GM10847 (cell line): ENCODE measurements around the gene PAX2.

ENCODE experiments used
- POLR2A ChIP-seq: IDR thresholded peaks from 2 replicates; pipeline ENCODE4 v1.6.1; 2011; ENCODE audit not compliant: insufficient read length; ENCODE audit errors: extremely low read depth

PAX2 gene

DNA sequence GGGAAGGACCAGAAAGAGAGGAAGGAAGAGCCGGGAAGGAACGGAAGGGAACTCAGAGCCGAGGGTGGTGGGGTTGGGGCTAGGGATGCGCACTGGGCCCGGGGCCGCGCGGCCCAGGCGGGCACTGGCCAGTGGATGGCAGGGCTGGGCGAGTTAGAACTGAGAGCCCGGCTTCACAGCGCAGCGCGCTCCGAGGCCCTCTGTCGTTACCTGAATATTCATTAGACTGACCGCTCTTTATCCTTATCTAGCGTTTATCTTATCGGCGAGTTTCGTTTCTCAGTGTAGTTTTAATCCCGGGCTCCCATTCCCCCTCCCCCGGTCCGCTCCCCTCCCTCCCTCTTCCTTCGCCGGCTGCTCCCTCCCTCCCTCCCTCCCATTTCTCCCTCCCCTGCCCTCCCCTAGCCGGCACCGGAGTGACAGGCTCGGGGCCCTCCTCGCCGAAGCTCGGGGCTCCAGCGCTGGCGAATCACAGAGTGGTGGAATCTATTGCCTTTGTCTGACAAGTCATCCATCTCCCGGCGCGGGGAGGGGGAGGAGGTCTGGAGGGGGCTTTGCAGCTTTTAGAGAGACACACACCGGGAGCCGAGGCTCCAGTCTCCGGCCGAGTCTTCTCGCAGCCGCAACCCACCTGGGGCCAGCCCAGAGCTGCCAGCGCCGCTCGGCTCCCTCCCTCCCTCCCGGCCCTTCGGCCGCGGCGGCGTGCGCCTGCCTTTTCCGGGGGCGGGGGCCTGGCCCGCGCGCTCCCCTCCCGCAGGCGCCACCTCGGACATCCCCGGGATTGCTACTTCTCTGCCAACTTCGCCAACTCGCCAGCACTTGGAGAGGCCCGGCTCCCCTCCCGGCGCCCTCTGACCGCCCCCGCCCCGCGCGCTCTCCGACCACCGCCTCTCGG is at the start of gene PAX2:
TSS of gene PAX2 (plus strand) at position 596 of the 895 bp plus-strand sequence. CDS start 679 bp downstream, outside the sequence.
- TF ChIP-seq POLR2A: no peak

GRCh38 chr10:100696477-100696901 is 48.9 kb upstream of the PAX2 start:
- no peak for TF ChIP-seq POLR2A

DNA sequence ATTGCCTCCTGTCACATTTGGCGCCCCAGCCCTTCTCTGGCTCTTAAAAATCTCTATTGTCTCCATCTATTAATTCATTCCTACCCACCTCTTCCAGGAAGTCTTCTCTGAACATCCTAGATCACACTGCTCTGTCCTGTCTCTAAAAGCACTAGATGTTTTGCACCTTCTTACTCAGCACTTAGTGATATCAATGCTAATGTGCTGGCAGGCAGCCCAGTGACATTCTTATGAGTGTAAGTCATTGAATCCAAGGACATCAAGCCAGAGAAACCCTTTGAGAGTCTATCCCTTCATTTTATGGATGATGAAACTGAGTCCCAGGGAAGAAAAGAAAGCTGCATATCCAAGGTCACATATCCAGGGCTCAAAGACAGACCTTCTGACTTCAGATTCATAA is 48.3 kb upstream of the PAX2 start:
- no peak for TF ChIP-seq POLR2A

GRCh38 chr10:100697631-100698030 is 47.8 kb upstream of the PAX2 start:
- TF ChIP-seq POLR2A: no peak

DNA sequence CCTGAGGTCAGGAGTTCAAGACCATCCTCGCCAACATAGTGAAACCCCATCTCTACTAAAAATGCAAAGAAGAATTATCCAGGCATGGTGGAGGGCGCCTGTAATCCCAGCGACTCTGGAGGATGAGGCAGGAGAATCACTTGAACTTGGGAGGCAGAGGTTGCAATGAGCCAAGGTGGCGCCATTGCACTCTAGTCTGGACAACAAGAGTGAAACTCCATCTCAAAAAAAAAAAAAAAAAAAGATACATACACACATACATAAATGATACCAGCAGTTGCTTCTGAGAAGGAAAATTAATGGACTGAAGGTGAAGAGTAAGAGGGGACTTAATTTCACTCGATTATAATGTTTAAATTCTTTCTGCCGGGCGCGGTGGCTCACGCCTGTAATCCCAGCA is 40.2 kb upstream of the PAX2 start:
- TF ChIP-seq POLR2A: no peak

DNA sequence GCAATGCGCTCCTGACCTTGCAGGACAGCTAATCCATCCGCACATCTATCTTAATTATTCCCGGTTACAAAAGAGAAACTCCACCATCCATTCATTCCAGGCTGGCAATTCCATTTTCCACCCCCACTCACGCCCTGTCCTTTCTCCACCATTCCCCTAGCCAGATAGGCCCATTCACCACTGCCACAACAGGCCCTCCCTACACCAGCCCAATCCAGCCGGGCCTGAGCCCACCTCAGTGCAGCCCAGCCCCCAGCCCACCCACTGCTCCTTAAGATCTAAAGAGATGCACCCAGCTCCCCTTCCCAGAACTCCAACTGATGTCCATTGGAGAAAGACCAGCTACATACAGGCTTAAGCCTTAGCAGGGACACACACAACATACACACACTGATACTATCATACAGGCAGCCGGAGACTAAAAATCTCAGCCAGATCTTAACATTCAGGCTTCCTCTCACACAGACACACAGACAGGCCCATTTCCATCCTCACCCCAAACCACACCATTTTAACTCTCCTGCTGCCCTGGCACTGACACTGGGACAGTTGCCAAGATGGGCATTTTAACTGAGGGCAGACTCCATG is 38.0 kb upstream of the PAX2 start:
- TF ChIP-seq POLR2A: no peak

GRCh38 chr10:100709146-100710082 is 36.0 kb upstream of the PAX2 start:
- no peak for TF ChIP-seq POLR2A

DNA sequence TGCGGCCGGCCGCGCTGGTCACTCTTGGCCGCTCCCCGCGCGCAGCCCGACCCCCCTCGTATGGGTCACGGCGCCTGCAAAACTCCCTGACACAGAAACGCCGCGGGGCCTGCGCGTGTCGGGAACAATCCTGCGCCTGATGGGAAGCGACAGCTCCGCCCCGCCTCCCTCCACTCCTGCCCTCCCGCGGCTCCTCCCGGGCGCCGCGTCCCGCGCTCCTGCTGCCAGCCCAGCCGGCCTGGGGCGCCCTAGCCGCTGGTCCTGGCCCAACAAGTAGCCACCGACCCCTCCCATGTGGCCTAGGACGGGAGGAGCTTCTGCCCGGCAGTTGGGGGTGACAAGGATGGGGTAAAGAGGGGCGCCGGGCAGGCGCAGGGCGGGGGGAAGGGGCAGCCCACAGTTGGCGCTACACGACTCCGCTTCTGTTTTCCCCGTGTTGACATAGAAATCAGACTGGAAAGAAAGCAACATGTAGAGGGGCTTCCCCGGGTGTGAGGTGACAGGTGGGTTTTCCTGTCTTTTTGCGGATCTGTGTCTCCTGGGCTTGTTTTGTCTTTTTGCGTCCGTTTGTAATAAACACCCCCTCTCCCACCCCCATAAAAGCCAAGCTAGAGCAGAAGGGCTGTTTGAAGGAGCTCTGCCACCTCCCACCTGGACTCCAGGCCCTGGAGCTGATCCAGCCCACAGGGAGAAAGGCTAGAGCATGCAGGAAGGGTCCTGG is 35.1 kb upstream of the PAX2 start:
- TF ChIP-seq POLR2A: no peak

- TF ChIP-seq POLR2A: no peak
These were observed 32.1 kb upstream of the PAX2 start for GRCh38 chr10:100713049-100713858.

- no peak for TF ChIP-seq POLR2A
These were observed 31.4 kb upstream of the PAX2 start for GRCh38 chr10:100713859-100714565.

DNA sequence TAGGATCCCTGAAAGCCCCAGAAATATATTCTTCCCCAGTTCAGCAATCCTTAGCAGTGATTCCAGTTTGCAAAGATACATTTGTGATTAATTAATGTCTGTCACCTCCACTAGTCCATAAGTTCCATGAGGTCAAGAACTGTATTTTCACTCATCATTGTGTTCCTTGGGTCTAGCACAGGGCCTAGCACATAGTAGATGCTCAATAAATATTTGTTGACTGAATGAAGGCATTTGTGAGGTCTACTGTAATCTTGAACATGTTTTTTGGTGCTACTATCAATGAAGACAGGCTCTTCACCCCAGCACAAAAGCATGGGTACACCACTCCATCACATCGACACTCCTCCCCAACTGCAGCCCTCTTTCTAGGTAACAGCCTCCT is 30.8 kb upstream of the PAX2 start:
- TF ChIP-seq POLR2A: no peak

DNA sequence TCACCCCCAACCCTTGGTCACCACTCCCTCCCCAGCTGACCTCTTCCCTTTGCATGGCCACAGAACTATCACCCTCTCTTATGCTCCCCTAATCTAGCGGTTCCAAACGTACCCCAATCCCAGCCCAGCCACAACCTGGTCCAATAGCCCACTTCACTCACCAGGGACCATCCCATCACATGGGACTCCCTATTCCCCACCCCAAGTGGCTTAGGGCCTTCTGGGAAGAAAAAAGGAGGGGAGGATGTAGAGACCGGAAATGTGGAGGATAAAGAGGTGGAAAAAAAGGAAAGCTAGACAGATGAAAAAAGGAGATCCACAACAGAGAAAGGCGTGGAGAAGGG is 30.3 kb upstream of the PAX2 start:
- no peak for TF ChIP-seq POLR2A
